Activated naive CD4-positive, alpha-beta T cell treated with anti-CD3 and anti-CD28 coated beads, Interleukin-2, amount 50 U/mL, for 24 hours (primary cell): ENCODE results near the gene PI4KB.

Source experiments
- H3K27ac Mint-ChIP-seq: one replicate; pipeline ENCODE4 v1.8.0; 2021; ENCODE audit warnings: mild to moderate bottlenecking, mixed read lengths
- H3K27me3 Mint-ChIP-seq: one replicate; pipeline ENCODE4 v1.8.0; 2021; ENCODE audit warnings: mixed read lengths
- H3K36me3 Mint-ChIP-seq: one replicate; pipeline ENCODE4 v1.8.0; 2021; ENCODE audit warnings: mixed read lengths
- H3K4me1 Mint-ChIP-seq: one replicate; pipeline ENCODE4 v1.8.0; 2021; ENCODE audit warnings: mixed read lengths
- H3K4me3 Mint-ChIP-seq: one replicate; pipeline ENCODE4 v1.8.0; 2021; ENCODE audit warnings: mild to moderate bottlenecking, mixed read lengths
- H3K9me3 Mint-ChIP-seq: one replicate; pipeline ENCODE4 v1.8.0; 2021; ENCODE audit warnings: mixed read lengths

PI4KB gene

DNA sequence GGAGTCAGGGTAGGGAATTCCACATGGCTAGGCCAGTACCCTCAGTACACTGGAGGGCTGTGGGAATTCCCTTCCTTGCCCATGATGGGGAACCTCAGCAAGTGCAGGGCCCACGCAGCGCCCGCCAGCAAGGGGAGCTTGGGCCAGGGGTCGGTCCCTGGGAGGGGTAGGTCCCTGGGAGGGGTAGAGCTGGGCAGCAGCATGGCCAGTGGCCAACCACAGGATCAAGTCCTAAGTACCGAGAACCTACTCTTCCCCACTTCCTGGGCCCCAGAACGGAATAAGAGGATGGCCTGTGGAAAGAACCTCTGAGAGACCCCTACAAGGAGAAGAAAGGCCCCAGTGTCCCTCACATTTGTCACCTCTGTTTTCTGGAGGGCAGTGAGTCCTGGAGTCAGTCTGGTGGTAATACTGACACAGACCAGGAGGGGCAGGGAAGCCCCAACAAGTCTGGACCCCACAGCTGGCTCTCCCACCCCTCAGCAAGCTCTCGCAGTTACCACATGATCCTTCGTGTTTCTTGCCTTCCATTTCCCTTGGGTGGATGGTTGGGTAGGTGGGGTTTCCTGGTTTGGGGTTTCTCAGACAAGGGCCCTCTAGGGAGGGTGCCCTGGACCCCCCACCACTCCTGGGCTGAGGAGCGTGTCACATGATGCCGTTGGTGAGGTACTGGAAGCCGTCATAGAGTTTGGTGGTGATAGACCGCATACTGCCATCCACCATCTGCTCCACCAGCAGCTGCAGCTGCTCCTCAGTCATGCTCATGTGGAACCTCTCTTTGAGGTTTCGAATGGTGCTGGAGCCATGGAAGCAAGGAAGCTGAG lies 34.8 kb downstream of the PI4KB start:
- peaks cover 4% of the 10 kb centered on the region for H3K36me3 Mint-ChIP-seq
- H3K4me3 Mint-ChIP-seq = no peak overlapping the region
- H3K4me1 Mint-ChIP-seq = peaks cover 9% of the 10 kb centered on the region
- no peaks in the 10 kb centered on the region for H3K27me3 Mint-ChIP-seq
- H3K9me3 Mint-ChIP-seq = no peaks in the 10 kb centered on the region
- H3K27ac Mint-ChIP-seq = peak overlapping the region; percentile 51

DNA sequence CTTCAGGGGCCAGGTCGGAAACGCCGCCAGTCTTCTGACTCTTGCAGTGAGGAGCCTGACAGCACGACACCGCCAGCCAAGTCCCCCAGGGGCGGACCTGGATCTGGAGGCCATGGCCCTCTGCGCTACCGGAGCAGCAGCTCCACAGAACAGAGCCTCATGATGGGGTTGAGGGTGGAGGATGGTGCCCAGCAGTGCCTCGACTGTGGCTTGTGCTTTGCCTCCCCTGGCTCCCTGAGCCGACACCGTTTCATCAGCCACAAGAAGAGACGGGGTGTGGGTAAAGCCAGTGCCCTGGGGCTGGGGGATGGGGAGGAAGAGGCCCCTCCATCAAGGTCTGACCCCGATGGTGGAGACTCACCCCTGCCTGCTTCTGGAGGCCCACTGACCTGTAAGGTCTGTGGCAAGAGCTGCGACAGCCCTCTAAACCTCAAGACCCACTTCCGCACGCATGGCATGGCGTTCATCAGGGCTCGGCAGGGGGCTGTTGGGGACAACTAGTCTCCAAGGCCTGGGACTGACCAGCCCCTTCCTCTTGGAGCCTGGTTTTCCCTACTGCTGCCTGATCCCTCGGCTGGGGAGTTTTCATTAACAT lies 36.4 kb downstream of the PI4KB start:
- H3K27me3 Mint-ChIP-seq = no peaks in the 10 kb centered on the region
- no peak overlapping the region for H3K27ac Mint-ChIP-seq
- peaks cover 4% of the 10 kb centered on the region for H3K36me3 Mint-ChIP-seq
- H3K4me1 Mint-ChIP-seq = peaks cover 12% of the 10 kb centered on the region
- no peaks in the 10 kb centered on the region for H3K9me3 Mint-ChIP-seq
- H3K4me3 Mint-ChIP-seq = no peak overlapping the region

DNA sequence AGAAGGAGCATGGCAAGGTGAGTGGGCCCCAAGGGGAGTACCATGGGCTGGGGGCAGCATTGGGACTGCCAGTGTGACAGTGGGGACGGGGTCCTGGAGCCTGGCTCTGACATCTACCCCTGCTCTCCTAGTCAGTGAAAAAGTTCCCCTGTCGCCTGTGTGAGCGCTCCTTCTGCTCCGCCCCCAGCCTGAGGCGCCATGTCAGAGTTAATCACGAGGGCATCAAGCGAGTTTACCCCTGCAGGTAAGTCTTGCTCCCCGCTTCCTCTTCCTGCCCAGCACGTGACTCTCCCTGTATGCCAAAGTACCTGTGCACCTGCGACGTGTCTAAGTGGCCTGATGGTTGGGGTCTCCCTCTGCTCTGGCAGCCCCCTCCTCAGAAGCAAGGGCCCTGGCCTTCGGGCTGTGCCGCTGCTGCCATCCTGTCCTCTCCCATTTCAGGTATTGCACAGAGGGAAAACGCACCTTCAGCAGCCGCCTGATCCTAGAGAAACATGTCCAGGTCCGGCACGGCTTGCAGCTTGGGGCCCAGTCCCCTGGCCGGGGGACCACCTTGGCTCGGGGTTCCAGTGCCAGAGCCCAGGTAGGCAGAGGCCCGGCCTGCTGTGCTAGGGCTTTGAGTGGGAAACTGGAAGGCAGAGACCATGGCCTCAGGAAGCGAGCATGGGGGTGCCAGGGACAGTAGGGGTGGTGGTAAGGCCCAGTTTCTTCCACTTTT lies 37.1 kb downstream of the PI4KB start:
- H3K36me3 Mint-ChIP-seq = peaks cover 4% of the 10 kb centered on the region
- H3K4me1 Mint-ChIP-seq = peaks cover 13% of the 10 kb centered on the region
- H3K27ac Mint-ChIP-seq = no peak overlapping the region

DNA sequence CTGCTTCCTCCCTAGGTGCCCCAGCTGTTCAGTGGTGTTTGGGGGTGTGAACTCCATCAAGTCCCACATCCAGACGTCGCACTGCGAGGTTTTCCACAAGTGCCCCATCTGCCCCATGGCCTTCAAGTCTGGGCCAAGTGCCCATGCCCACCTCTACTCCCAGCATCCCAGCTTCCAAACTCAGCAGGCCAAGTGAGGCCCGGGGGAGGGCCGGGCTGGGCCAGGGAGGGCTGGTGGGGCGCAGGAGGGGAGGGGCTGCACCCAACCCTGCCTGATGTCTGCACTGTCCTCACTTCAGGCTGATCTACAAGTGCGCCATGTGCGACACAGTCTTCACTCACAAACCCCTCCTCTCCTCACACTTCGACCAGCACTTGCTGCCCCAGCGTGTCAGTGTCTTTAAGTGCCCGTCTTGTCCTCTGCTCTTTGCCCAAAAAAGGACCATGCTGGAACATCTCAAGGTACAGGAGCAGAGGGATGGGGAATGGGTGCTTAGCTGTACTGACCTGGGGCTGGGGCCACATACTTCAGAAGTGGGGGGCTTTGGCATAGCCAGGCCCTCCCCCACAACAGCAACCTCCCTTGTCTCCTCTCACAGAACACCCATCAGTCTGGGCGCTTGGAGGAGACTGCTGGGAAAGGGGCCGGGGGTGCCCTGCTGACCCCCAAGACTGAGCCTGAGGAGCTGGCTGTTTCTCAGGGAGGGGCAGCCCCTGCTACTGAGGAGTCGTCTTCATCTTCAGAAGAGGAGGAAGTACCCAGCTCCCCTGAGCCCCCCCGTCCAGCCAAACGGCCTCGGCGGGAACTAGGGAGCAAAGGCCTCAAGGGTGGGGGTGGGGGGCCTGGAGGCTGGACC lies 37.9 kb downstream of the PI4KB start:
- Mint-ChIP-seq H3K27ac (peak overlapping the region; percentile 55), H3K4me1 (peaks cover 21% of the 10 kb centered on the region), H3K4me3 (no peak overlapping the region), H3K36me3 (peaks cover 4% of the 10 kb centered on the region), H3K27me3 (no peaks in the 10 kb centered on the region), H3K9me3 (no peaks in the 10 kb centered on the region)

More for the DNA sequence above, 37.1 kb downstream of the PI4KB start:
- no peaks in the 10 kb centered on the region for H3K9me3 Mint-ChIP-seq
- H3K27me3 Mint-ChIP-seq = no peaks in the 10 kb centered on the region
- H3K4me3 Mint-ChIP-seq = no peak overlapping the region

DNA sequence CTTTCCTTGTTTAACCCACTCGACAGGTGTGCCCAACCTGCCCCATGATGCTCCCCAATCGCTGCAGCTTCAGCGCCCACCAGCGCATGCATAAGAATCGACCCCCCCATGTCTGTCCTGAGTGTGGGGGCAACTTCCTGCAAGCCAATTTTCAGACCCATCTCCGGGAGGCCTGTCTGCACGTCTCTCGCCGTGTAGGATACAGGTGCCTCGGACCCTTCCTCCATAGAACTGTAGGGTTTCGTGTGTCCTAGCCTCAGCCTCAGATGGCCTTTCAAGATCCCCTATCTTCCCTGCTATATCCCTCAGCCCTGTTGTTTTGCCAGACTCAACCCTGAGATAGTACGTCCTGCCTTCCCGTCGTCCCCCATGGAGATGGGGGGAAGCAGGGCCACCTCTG lies 38.7 kb downstream of the PI4KB start:
- Mint-ChIP-seq H3K27ac (peak overlapping the region; percentile 25), H3K4me1 (peaks cover 29% of the 10 kb centered on the region), H3K4me3 (no peak overlapping the region), H3K9me3 (no peaks in the 10 kb centered on the region), H3K27me3 (no peaks in the 10 kb centered on the region), H3K36me3 (peaks cover 4% of the 10 kb centered on the region)

DNA sequence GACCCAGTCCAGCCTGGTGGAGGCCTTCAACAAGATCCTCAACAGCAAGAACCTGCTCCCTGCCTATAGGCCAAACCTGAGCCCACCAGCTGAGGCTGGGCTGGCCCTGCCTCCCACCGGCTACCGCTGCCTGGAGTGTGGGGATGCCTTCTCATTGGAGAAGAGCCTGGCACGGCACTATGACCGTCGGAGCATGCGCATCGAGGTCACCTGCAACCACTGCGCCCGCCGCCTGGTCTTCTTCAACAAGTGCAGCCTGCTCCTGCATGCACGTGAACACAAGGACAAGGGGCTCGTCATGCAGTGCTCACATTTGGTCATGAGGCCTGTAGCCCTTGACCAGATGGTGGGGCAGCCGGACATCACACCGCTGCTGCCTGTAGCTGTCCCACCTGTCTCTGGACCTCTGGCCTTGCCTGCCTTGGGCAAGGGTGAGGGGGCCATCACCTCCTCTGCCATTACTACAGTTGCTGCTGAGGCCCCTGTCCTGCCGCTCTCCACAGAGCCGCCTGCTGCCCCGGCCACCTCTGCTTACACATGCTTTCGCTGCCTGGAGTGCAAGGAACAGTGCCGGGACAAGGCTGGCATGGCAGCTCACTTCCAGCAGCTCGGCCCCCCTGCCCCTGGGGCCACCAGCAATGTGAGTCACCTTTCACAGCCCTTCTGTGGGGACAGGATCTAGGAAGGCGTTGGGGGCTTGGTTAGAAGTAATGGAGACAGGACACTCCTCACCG lies 39.3 kb downstream of the PI4KB start:
- Mint-ChIP-seq H3K4me1 (peaks cover 35% of the 10 kb centered on the region), H3K27ac (no peak overlapping the region), H3K27me3 (no peaks in the 10 kb centered on the region), H3K36me3 (peaks cover 4% of the 10 kb centered on the region), H3K4me3 (no peak overlapping the region), H3K9me3 (no peaks in the 10 kb centered on the region)

DNA sequence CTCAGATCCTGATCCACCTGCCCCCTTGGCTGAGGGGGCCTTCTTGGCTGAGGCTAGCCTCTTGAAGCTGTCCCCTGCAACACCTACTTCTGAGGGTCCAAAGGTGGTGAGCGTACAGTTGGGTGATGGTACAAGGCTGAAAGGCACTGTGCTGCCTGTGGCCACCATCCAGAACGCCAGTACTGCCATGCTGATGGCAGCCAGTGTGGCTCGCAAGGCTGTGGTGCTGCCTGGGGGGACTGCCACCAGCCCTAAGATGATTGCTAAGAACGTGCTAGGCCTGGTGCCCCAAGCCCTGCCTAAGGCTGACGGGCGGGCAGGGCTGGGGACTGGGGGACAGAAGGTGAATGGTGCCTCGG lies 39.9 kb downstream of the PI4KB start:
- Mint-ChIP-seq H3K4me1 (peaks cover 36% of the 10 kb centered on the region), H3K27me3 (no peaks in the 10 kb centered on the region), H3K9me3 (no peaks in the 10 kb centered on the region), H3K27ac (peak overlapping the region; percentile 41), H3K4me3 (no peak overlapping the region), H3K36me3 (peaks cover 4% of the 10 kb centered on the region)

DNA sequence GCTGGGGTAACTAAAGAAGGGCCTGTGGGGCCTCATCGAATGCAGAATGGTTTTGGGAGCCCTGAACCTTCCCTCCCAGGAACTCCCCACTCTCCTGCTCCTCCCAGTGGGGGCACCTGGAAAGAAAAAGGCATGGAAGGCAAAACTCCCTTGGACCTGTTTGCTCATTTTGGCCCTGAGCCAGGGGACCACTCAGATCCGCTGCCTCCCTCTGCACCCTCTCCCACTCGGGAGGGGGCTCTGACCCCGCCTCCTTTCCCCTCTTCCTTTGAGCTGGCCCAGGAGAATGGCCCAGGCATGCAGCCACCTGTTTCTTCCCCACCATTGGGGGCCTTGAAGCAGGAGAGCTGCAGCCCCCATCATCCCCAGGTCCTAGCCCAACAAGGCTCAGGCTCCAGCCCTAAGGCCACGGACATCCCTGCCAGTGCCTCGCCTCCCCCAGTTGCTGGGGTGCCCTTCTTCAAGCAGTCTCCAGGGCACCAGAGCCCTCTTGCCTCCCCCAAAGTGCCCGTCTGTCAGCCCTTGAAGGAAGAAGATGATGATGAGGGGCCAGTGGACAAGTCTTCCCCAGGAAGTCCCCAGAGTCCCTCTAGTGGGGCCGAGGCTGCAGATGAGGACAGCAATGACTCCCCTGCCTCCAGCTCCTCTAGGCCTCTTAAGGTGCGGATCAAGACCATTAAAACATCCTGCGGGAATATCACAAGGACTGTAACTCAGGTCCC lies 40.4 kb downstream of the PI4KB start:
- Mint-ChIP-seq H3K27ac (no peak overlapping the region), H3K4me3 (no peak overlapping the region), H3K9me3 (no peaks in the 10 kb centered on the region), H3K4me1 (peaks cover 36% of the 10 kb centered on the region), H3K27me3 (no peaks in the 10 kb centered on the region), H3K36me3 (peaks cover 4% of the 10 kb centered on the region)

DNA sequence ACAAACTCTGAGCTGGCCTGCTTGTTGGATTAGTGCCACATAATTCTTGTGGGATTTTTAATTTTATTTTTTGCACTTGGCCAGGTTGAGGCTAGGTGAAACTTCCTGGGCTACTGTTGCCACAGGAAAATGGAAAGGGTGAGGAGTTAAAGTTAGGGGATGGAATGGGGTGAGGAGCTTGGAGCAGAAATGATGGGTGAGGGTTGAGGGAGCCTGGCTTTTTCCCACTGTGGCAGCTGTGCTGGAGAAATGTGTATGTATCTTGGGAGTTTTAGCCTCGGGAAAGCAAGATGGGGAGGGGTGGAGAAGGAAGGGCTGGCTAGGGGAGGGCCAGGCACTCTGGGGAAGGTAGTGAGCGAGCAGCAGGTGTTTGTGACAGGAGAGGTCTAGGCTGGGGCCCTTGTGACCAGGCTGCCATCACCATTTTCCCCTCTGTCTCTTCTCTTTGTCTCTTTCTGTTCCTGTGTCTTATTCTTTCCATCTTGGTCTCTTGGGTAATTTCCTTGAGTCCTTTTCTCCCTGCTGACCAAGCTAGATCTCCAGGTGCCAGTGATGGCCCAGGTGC lies 43.1 kb downstream of the PI4KB start:
- no peaks in the 10 kb centered on the region for H3K9me3 Mint-ChIP-seq
- H3K27me3 Mint-ChIP-seq = no peaks in the 10 kb centered on the region
- H3K4me3 Mint-ChIP-seq = peak overlapping the region; percentile 98
- peaks cover 37% of the 10 kb centered on the region for H3K4me1 Mint-ChIP-seq
- H3K36me3 Mint-ChIP-seq = no peaks in the 10 kb centered on the region
- H3K27ac Mint-ChIP-seq = peak overlapping the region; percentile 93

DNA sequence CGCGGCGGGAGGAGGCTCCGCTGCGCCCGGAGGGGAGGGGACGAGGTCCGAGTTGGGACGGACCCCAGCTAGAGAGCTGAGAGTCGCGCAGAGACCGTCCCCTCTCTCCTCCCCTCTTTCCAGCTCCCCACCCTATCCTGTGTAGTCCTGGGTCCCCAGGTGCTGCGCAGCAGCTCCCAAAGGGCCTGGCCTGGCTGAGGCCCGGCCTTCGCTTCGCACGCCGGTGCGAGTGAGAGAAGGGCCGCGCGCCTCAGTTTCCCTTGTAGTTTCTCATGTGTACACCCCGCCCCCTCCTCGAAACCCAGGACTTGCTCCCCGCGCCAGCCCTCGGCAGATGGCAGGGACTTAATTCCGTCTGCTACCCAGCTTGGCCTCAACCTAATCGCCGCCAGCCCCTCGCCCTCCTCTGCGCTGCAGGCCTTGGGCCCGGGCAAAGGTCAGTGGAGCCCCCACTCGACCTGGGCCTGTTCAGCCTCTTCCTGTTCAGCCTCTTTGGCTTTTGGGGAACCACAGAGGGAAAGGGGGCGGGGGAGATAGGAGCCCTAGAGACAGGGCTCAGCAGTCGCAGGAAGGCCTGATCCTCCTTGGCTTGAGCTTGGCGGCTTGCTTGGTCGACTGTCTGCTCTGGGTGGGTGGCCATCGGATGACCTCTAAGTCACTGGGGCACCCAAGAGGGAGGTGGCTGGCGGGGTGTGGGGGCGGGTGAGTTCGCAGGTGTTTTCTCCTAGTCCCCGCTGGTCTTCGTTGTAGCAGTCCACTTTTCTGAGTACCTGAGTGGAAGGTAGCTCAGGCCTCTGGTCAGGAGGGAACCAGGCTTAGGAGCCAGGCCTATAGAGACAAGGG lies 44.1 kb downstream of the PI4KB start:
- H3K4me3 Mint-ChIP-seq = peak overlapping the region; percentile 98
- no peaks in the 10 kb centered on the region for H3K27me3 Mint-ChIP-seq
- peak overlapping the region; percentile 93 for H3K27ac Mint-ChIP-seq
- no peaks in the 10 kb centered on the region for H3K9me3 Mint-ChIP-seq
- no peaks in the 10 kb centered on the region for H3K36me3 Mint-ChIP-seq
- peaks cover 30% of the 10 kb centered on the region for H3K4me1 Mint-ChIP-seq

DNA sequence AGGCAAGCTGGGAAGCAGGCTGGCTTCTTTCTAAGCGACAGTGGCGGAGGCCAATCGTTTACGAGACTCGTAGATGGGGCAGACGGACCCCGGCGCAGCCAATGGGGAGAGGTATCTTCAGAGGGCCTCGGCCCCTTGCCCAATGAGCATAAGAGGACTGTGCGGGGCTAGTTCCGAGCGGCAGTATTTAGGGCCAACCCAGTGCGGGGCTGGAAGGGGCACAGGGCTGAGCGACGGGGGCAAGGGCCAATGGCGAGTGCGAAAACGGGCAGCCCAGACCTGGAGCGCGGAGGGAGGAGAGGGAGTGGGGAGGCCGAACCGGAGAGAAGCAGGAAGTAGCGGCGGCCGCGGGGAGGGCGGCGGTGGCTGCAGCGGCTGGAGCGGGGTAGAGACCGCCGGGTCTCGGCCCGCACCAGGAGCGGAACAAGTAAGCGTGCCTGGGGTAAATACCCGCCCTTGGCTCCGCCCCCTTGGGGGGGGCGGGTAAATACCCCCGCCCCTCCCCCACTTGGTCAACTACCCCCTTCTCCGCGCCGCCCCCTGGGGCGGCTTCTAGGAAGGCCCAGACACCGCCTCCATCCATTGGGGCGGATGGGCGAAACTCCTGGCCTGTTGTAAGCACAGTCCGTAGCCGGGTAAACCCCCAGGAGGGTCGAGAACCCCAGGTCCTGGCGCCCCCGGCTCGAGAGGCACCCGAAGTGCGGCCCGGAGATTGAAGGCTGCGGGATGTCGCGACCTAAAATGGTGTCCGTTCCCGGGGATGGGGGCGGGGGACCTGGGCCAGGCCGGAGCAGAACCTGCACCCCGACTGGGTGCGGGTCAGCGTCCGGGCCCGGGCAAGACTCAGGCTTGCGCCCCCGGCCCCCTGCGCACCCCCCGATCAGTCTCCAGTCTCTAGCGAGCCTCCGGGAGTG lies 45.0 kb downstream of the PI4KB start, which contains the start of gene ZNF687:
TSS of gene ZNF687 (plus strand) at position 331 of the 914 bp plus-strand sequence. CDS start 3,993 bp downstream, outside the sequence.
- peak within 1 kb of the TSS; percentile 99 for H3K27ac Mint-ChIP-seq
- no peaks in the 10 kb centered on the region for H3K27me3 Mint-ChIP-seq
- peak within 1 kb of the TSS; percentile 98 for H3K4me3 Mint-ChIP-seq
- no peaks in the 10 kb centered on the region for H3K36me3 Mint-ChIP-seq
- no peaks in the 10 kb centered on the region for H3K9me3 Mint-ChIP-seq
- H3K4me1 Mint-ChIP-seq = peaks cover 38% of the 10 kb centered on the region

DNA sequence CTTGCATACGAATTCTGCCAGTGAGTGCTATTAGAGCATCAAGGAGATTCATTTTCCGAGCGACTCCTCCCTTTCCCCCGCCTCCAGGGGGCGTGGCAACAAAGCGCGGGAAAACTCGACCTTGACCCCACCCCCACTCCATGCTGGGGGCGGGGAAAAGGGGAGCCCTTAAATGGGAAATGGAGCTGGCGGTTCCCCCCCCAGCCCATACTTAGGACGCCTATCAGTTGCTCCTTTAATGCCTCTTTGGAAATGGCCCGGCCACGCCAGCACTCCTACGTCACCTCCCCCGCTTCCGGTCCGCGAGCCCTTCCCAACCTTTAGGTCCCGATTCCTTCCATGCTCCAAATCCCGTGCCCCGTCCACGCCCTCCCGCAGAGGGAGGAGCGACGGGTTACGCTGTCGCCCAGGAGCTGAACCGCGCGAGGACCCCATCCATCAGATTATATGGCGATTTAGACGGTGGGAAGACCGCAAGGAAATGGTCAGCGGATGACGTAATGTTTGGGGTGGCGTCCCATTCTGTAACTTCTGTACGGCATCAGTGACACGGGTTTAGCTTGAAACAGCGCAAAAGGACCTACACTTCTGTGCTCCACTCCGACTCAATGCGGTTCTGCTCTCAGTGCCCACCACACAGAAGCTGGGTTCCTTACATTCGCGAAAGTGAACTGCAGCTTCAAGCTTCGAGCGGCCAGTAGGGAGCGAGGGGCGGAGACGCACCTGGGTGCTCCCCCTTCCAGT lies 45.8 kb downstream of the PI4KB start:
- peaks cover 46% of the 10 kb centered on the region for H3K4me1 Mint-ChIP-seq
- H3K27me3 Mint-ChIP-seq = no peaks in the 10 kb centered on the region
- peak overlapping the region; percentile 99 for H3K27ac Mint-ChIP-seq
- no peaks in the 10 kb centered on the region for H3K36me3 Mint-ChIP-seq
- H3K9me3 Mint-ChIP-seq = no peaks in the 10 kb centered on the region
- H3K4me3 Mint-ChIP-seq = peak overlapping the region; percentile 98
